H9 (cell line): ENCODE data around the gene CBLN3. TPM values are rescaled to one million over a fixed set of nuclear protein-coding genes. Genes with fewer than 3 reads are reported as not detected.

Source experiments
- DNase-seq: peaks from one replicate; pipeline ENCODE4 v3.0.0-alpha.2; 2017
- H2AFZ ChIP-seq: one replicate; pipeline ENCODE4 v1.6.1; 2013; ENCODE audit warnings: mild to moderate bottlenecking, low read length, control low read depth, moderate library complexity
- H2AK5ac ChIP-seq: 2 replicates; pipeline ENCODE4 v1.6.1; 2013; ENCODE audit warnings: low read length, control low read depth, mixed read lengths; ENCODE audit not compliant: insufficient read length
- H2BK120ac ChIP-seq: one replicate; pipeline ENCODE4 v1.6.1; 2013; ENCODE audit warnings: low read depth, mild to moderate bottlenecking, low read length, control low read depth, inconsistent platforms; ENCODE audit not compliant: poor library complexity, severe bottlenecking
- H2BK12ac ChIP-seq: 2 replicates; pipeline ENCODE4 v1.6.1; 2013; ENCODE audit warnings: low read length, control low read depth, mixed read lengths, low read depth; ENCODE audit not compliant: insufficient read length
- H2BK15ac ChIP-seq: 2 replicates; pipeline ENCODE4 v1.6.1; 2013; ENCODE audit warnings: low read depth, low read length, control low read depth
- H2BK20ac ChIP-seq: one replicate; pipeline ENCODE4 v1.6.1; 2013; ENCODE audit warnings: low read depth, mild to moderate bottlenecking, low read length, control low read depth, inconsistent platforms; ENCODE audit not compliant: poor library complexity, severe bottlenecking
- H2BK5ac ChIP-seq: 2 replicates; pipeline ENCODE4 v1.6.1; 2013; ENCODE audit warnings: low read length, control low read depth, mixed read lengths; ENCODE audit not compliant: insufficient read length
- H3K14ac ChIP-seq: 2 replicates; pipeline ENCODE4 v1.6.1; 2013; ENCODE audit warnings: low read length, control low read depth; ENCODE audit not compliant: insufficient read depth
- H3K18ac ChIP-seq: 2 replicates; pipeline ENCODE4 v1.6.1; 2013; ENCODE audit warnings: low read depth, mild to moderate bottlenecking, mixed read lengths, low read length, control low read depth; ENCODE audit not compliant: insufficient read length
- H3K23ac ChIP-seq: 2 replicates; pipeline ENCODE4 v1.6.1; 2013; ENCODE audit warnings: low read length, control low read depth, mixed read lengths, low read depth; ENCODE audit not compliant: insufficient read length
- H3K23me2 ChIP-seq: 2 replicates; pipeline ENCODE4 v1.6.1; 2013; ENCODE audit warnings: low read depth, mild to moderate bottlenecking, mixed read lengths, low read length, control low read depth; ENCODE audit not compliant: insufficient read length, poor library complexity, severe bottlenecking
- H3K27ac ChIP-seq: 2 replicates; pipeline ENCODE4 v1.5.1; 2013; ENCODE audit warnings: low read length, control low read depth, mixed read lengths, low read depth; ENCODE audit not compliant: insufficient read length
- H3K27me3 ChIP-seq: 2 replicates; pipeline ENCODE4 v1.6.1; 2013; ENCODE audit warnings: low read length, control low read depth, inconsistent platforms; ENCODE audit not compliant: insufficient read depth
- H3K4ac ChIP-seq: 2 replicates; pipeline ENCODE4 v1.6.1; 2013; ENCODE audit warnings: low read depth, mild to moderate bottlenecking, control low read depth, inconsistent platforms, low read length, moderate library complexity
- H3K4me1 ChIP-seq: 2 replicates; pipeline ENCODE4 v1.6.1; 2013; ENCODE audit warnings: low read length, control low read depth, inconsistent platforms; ENCODE audit not compliant: insufficient read depth
- H3K4me2 ChIP-seq: 2 replicates; pipeline ENCODE4 v1.6.1; 2013; ENCODE audit warnings: low read length, control low read depth, mixed read lengths; ENCODE audit not compliant: insufficient read length, insufficient read depth
- H3K56ac ChIP-seq: 2 replicates; pipeline ENCODE4 v1.6.1; 2013; ENCODE audit warnings: low read depth, mild to moderate bottlenecking, mixed read lengths, low read length, control low read depth; ENCODE audit not compliant: insufficient read length
- H3K79me1 ChIP-seq: 2 replicates; pipeline ENCODE4 v1.6.1; 2013; ENCODE audit warnings: low read depth, mild to moderate bottlenecking, moderate library complexity, low read length, control low read depth, inconsistent platforms; ENCODE audit not compliant: insufficient read depth, poor library complexity, severe bottlenecking
- H3K79me2 ChIP-seq: 2 replicates; pipeline ENCODE4 v1.6.1; 2013; ENCODE audit warnings: low read length, control low read depth, inconsistent platforms; ENCODE audit not compliant: insufficient read depth
- H3K9ac ChIP-seq: 2 replicates; pipeline ENCODE4 v1.6.1; 2013; ENCODE audit warnings: low read length, control low read depth, mixed read lengths; ENCODE audit not compliant: insufficient read length; ENCODE audit errors: extremely low read depth
- H3K9me3 ChIP-seq: one replicate; pipeline ENCODE4 v1.6.1; 2013; ENCODE audit warnings: low read depth, low read length, inconsistent platforms; ENCODE audit not compliant: control insufficient read depth
- H3T11ph ChIP-seq: one replicate; pipeline ENCODE4 v1.6.1; 2013; ENCODE audit warnings: mild to moderate bottlenecking, low read length, control low read depth, inconsistent platforms
- H4K20me1 ChIP-seq: one replicate; pipeline ENCODE4 v1.6.1; 2013; ENCODE audit not compliant: control insufficient read depth, insufficient read length, insufficient read depth
- H4K5ac ChIP-seq: 2 replicates; pipeline ENCODE4 v1.6.1; 2013; ENCODE audit warnings: low read depth, mild to moderate bottlenecking, mixed read lengths, low read length, control low read depth; ENCODE audit not compliant: insufficient read length
- H4K8ac ChIP-seq: replicated peaks from 2 replicates; pipeline ENCODE4 v1.6.1; 2013; ENCODE audit warnings: low read length, control low read depth, mixed read lengths, low read depth; ENCODE audit not compliant: insufficient read length
- H4K91ac ChIP-seq: 2 replicates; pipeline ENCODE4 v1.6.1; 2013; ENCODE audit warnings: low read depth, mild to moderate bottlenecking, moderate library complexity, mixed read lengths, low read length, control low read depth; ENCODE audit not compliant: insufficient read length
- H3K27ac Mint-ChIP-seq, 3 experiments: 2 replicates in 2 of 3; 3 replicates in 1 of 3; pipeline ENCODE4 v1.8.0; 2020 to 2021; ENCODE audit warnings: mixed read lengths in 3 of 3, mild to moderate bottlenecking in 1 of 3, moderate library complexity in 1 of 3
- H3K27me3 Mint-ChIP-seq: 2 replicates; pipeline ENCODE4 v1.8.0; 2021; ENCODE audit warnings: low read depth, mild to moderate bottlenecking, moderate library complexity, mixed read lengths
- H3K36me3 Mint-ChIP-seq, 3 experiments: 2 replicates in 2 of 3; 3 replicates in 1 of 3; pipeline ENCODE4 v1.8.0; 2020 to 2021; ENCODE audit warnings: low read depth in 3 of 3, mixed read lengths in 3 of 3; ENCODE audit not compliant: insufficient read depth in 1 of 3
- H3K4me1 Mint-ChIP-seq, 2 experiments: 2 replicates each; pipeline ENCODE4 v1.8.0; 2020; ENCODE audit warnings: mixed read lengths in 2 of 2
- H3K4me3 Mint-ChIP-seq, 2 experiments: 2 replicates in 1 of 2; 3 replicates in 1 of 2; pipeline ENCODE4 v1.8.0; 2020 to 2021; ENCODE audit warnings: mild to moderate bottlenecking in 2 of 2, mixed read lengths in 2 of 2, moderate library complexity in 1 of 2
- H3K9me3 Mint-ChIP-seq, 2 experiments: 2 replicates in 1 of 2; 3 replicates in 1 of 2; pipeline ENCODE4 v1.8.0; 2020; ENCODE audit warnings: mild to moderate bottlenecking in 2 of 2, mixed read lengths in 2 of 2, moderate library complexity in 1 of 2
- WGBS: extraction: QIAGEN DNeasy Blood & Tissue Kit; methylation state at CpG from one replicate; pipeline ENCODE4 v1.1.7; 2013; ENCODE audit warnings: missing lambda C conversion rate, low lambda C conversion rate, mixed read lengths; ENCODE audit not compliant: insufficient read length; ENCODE audit errors: extremely low coverage; 5-methylcytosine and 5-hydroxymethylcytosine counted together
- total RNA-seq: library from RNA; stranded (reverse); gene quantifications from 2 replicates; pipeline ENCODE4 v1.2.1, GENCODE V29; 2021
- TF ChIP-seq, protein P1 (sequence below): fragments of 200-600 bp; sonication (generic); conservative IDR thresholded peaks from 3 replicates; pipeline ENCODE4 v1.8.0; 2021; ENCODE audit warnings: antibody characterized with exemption, mild to moderate bottlenecking

The CBLN3 gene
- total RNA-seq, 1 experiment from 2014 or later: 0.39 TPM

GRCh38 chr14:24418492-24418873, 11.0 kb downstream of the CBLN3 start:
- Histone ChIP-seq H2BK120ac (no peak overlapping the region), H3K27me3 (no peaks in the 10 kb centered on the region; the same call in 1 of the 2 replicates), H2BK20ac (no peak overlapping the region), H3K9ac (no peak overlapping the region), H3K23me2 (no peaks in the 10 kb centered on the region), H3K79me1 (no peaks in the 10 kb centered on the region), H4K8ac (no peak overlapping the region), H3K18ac (no peak overlapping the region), H3K14ac (no peak overlapping the region), H3K4ac (no peak overlapping the region), H3K4me2 (no peak overlapping the region), H3K56ac (no peak overlapping the region), H4K20me1 (no peaks in the 10 kb centered on the region), H2BK15ac (no peak overlapping the region), H3K9me3 (no peaks in the 10 kb centered on the region), H3K27ac (no peak overlapping the region), H4K91ac (no peak overlapping the region), H2AFZ (no peak overlapping the region), H3T11ph (no peak overlapping the region), H2BK12ac (no peak overlapping the region), H2AK5ac (no peak overlapping the region), H3K4me1 (no peaks in the 10 kb centered on the region), H4K5ac (no peak overlapping the region), H3K79me2 (no peaks in the 10 kb centered on the region), H3K23ac (no peak overlapping the region), H2BK5ac (no peak overlapping the region)
- Mint-ChIP-seq H3K9me3 (no peaks in the 10 kb centered on the region), H3K4me1 (0 out of 4 replicates have a peak, but pooled peaks cover 0 to 3% of the 10 kb centered on the region in 2 experiments), H3K27me3 (peaks cover 22% of the 10 kb centered on the region), H3K36me3 (peaks cover 11 to 21% (median 16%) of the 10 kb centered on the region in 3 experiments; a peak in 6 of 7 replicates), H3K27ac (no peak overlapping the region), H3K4me3 (no peak overlapping the region)
- no CpG with 5 or more reads among the region's 6 CpGs for WGBS
- DNase-seq: no peak
- TF ChIP-seq, protein P1, sequence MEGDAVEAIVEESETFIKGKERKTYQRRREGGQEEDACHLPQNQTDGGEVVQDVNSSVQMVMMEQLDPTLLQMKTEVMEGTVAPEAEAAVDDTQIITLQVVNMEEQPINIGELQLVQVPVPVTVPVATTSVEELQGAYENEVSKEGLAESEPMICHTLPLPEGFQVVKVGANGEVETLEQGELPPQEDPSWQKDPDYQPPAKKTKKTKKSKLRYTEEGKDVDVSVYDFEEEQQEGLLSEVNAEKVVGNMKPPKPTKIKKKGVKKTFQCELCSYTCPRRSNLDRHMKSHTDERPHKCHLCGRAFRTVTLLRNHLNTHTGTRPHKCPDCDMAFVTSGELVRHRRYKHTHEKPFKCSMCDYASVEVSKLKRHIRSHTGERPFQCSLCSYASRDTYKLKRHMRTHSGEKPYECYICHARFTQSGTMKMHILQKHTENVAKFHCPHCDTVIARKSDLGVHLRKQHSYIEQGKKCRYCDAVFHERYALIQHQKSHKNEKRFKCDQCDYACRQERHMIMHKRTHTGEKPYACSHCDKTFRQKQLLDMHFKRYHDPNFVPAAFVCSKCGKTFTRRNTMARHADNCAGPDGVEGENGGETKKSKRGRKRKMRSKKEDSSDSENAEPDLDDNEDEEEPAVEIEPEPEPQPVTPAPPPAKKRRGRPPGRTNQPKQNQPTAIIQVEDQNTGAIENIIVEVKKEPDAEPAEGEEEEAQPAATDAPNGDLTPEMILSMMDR: no peak
